Embryonic facial prominence (tissue), 1 donor: ENCODE results near the gene SCYL1.
"Not testable (repeated sequence)": the region's sequence is repeated elsewhere in the genome, so short reads cannot be mapped to it uniquely, and the experiment has no call there.

Source experiments
- DNase-seq: peaks from one replicate; pipeline ENCODE4 v3.0.0-alpha.2; 2016; ENCODE audit errors: extremely low spot score

SCYL1 gene

GRCh38 chr11:65553301-65554001 is 28.6 kb downstream of the SCYL1 start:
- DNase-seq, result no peak

- DNase-seq, result no peak
Observed at GRCh38 chr11:65554057-65554818, 29.4 kb downstream of the SCYL1 start.

DNA sequence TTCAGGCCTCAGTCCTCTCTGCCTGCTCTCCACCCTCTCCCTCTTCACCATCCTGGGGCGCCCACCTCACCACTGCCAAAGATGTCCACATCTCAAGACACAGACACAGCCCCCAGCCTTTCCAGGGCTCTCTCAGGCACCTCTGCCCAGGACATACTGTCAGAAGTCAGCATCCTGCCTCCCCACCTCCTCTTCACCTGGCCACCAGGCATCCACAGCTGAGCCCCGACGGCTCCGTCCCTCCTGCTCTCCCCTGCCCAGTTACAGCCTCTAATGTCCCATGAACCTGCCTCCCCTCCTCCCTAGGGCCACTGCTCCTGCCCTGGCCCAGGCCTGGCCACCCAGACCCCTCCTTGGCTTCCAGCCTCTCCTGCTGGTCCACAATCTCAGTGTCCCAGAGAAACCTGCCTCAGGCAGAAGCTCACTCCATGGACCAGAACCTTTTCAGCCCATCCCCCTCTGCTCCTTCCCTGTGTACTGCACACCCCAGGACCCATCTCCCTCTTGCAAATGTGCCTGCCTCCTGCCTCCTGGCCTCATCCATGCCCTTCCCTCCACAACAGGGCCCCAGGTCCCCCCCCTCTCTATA is 30.1 kb downstream of the SCYL1 start:
- no peak for DNase-seq

GRCh38 chr11:65555693-65556231 is 30.9 kb downstream of the SCYL1 start:
- DNase-seq, result no peak

DNA sequence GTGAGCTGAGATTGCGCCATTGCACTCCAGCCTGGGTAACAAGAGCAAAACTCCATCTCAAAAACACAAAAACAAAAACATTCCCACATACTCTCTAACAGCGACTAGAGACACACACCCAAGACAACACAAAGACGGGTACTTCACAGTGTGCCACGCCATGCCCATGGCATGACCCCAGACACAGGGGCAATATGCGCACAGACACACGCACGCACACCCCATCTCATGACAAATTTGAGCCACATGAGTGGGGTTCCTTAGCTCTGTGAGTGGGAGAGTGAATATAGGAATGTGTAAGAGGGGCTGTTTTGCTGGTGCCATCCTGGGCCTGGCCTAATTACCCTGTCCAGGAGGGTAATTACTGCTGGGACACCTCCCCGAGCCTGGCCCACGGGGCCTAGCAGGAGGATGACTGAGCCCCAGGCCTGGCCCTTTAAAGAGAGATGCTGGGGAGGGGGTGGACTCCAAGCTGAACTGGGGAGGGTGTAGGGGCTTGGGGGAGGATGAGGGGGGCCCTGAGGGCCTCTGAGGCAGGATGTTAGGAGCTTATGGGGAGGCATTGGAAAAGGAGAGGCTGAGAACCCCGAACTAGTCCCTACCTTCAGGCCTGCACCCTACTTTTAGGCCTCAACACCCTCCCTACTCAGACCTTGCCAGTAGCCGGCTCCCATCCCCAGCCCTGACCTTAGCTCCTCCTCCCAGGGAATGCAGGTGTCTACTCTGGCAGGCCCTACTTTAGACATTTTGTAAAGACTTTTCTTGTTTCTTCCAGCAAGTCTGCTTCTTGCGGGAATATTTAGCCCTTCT is 31.8 kb downstream of the SCYL1 start:
- no peak for DNase-seq

GRCh38 chr11:65557280-65558001 is 32.6 kb downstream of the SCYL1 start:
- no peak for DNase-seq

DNA sequence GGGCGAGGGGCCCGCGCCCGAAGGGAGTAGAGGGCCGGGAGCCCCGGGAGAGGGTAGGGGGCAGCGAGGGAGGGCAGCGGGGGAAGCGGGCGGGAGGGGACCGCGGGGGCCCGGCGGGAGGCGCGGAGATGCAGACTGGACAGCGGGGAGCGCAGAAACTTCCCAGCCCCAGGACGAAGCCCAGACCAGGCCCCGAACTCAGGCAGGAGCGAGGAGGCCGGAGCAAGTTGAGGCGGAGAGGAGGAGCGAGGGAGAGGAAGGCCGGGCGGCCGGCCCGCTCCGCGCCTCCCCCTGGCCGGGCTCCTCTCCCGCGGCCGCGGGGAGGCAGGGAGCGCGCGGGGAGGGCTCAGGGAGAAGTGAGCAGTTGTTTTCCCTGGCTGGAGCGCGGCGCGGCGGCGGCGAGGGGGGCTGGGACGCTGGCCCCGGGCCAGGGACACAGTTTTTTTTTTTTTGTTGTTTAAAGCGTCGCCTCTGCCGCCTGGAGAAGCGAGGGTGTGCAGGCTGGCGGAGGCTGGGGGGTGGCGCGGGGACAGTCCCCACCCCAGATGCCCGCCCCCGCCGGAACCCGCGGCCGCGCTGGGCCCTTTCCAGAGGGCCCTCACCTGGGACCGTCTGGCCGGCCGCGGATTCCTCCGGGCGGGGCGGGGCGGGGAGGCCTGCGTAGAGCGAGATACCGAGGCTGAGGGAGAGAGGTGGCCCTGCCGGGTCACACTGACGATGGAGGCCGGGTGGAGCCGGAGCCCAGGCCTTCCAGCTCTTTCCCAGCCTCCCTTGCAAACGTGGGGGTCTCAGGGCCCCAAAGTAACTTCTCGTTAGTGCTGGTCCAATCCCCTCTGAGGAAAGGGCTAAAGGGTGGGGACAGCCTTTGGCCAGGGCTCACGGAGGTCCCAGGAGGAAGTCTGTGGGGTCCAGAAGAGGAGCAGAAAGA is 33.4 kb downstream of the SCYL1 start, which contains the start of gene LTBP3:
LTBP3 (minus strand) TSS at position 358 of the 928 bp plus-strand sequence. CDS start 400 bp downstream, outside the sequence.
- no peak for DNase-seq

GRCh38 chr11:65558930-65559509 is 34.1 kb downstream of the SCYL1 start:
- no peak for DNase-seq

DNA sequence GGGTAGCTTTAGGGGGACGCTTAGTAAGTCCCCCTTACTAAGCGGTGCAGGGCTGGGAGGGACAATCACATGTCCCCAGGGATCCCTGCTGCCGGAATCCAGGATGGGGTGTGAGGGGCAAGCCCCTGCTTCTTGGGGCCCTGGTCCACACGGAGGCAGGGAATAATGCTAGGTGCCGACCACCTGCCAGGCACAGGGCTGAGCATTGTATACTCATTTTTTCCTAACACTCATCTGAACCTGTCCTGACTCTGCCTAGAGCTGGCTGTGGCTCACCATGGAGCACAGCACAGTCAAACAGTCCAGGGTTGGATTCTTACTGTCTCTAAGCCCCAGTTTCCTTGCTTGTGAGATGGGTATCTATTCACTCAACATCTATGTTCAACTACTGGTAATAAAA is 34.7 kb downstream of the SCYL1 start:
- no peak for DNase-seq

DNA sequence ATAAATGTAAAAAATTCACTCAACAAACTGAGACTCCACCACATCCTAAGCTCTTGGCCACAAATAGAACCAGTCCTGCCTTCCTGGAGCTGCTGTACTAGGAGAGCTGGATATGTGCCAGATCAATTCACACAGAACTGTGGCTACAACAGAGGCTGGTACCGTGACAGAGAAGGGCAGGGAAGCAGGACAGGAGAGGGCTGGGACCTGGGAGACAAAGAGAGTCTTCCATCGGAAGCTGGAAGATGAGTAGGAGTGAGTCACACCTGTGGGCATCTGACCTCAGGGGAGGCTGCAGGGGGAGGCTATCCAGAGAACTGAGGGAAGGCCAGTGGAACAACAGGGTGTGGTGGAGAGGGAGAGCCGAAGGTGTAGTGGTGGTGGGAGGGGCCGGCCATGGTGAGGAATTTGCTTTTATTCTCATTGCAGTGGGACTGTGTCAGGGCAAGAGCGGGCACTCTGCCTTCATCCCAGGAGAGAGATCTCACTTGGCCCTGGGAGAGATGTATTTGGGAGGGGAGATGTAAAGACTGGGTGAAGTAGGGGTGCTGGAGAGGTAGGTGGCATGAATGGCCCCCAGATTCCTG is 35.2 kb downstream of the SCYL1 start:
- no peak for DNase-seq

- DNase-seq, result no peak
Observed at GRCh38 chr11:65560555-65561418, 35.9 kb downstream of the SCYL1 start.

GRCh38 chr11:65562020-65562419 is 37.1 kb downstream of the SCYL1 start:
- DNase-seq, result no peak

- no peak for DNase-seq
Observed at GRCh38 chr11:65562788-65563187, 37.9 kb downstream of the SCYL1 start.

DNA sequence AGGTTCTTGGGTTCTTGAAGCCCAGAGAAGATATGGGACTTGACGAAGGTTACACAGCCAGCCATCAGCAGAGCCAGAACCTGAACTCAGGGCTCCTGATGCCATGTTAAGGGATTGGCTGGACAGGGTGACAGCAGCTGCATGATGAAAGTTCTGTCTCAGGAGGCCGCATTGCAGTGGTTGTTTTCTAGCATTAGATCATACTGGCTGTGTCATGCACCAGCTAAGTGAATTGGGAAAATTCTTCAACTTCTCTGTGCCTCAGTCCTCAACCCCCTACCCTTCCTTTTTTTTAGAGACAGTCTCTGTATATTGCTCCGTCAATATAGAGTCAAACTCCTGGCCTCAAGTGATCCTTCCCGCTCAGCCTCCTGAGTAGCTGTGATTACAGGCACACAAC is 38.7 kb downstream of the SCYL1 start:
- DNase-seq, result no peak

DNA sequence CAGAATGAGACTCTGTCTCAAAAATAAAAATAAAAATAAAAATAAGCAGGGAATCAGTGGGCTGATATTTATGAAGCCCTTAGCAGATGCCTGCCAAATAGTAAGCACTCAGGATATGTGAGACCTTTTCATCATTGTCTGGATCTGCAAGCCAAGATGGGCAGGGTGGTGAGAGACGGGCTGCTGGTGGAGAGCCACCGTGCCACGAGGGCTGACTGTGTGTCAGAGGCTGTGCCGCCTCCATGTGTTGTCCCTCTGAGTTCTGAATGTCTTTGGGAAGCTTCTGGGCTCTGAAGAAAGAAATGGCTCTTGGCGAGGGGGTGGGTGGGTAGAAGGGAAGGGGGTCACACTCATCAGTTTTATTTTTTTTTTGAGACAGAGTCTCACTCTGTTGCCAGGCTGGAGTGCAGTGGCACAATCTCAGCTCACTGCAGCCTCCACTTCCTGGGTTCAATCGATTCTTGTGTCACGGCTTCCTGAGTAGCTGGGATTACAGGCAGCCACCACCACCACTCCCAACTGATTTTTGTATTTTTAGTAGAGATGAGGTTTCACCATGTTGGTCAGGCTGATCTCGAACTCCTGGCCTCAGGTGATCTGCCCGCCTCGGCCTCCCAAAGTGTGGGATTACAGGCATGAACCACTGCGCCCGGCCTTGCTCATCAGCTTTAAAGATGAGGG is 40.1 kb downstream of the SCYL1 start:
- not testable (repeated sequence) for DNase-seq

DNA sequence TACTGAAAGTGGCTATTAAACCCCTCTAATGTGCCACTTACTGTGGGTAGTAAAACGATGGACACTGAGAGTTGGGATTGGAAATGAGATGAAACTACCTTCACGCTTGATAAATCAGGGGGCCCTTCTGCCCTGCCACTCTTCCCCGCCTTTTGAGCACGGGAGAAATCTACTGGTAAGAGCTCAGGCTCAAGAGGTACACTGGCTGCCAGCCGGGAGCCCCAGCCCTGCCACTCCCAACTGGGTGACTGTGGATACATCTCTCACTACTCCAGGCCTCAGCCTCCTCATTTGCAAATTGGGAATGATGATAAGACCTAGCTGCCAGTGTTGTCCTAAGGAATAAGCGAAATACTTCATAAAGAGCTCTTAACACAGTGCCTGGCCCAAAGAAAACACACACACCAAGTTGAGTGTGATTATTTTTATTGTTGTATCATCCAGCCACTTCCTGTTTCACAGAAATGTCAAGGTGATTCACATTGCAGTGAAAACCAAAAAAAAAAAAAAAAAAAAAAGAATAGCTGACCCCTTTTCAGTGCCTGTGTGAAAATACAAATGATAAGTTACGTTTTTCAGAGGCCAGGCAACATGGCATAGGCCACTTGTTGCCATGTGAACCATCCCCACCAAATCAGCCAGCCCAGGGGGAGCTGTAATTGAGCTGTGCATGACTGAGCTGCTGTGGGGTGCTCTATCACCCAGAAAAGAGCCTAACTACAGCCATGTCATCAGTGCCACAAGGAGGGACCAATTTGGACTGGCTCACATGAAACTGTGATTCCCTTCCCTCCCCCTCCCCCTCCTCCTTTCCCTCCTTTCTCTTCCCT is 41.0 kb downstream of the SCYL1 start:
- no peak for DNase-seq
